Mammary epithelial cell (primary cell): Measurements from ENCODE around the gene KSR2.

Experiments used
- CTCF ChIP-seq, 2 donors: IDR thresholded peaks in 1 of 2; conservative IDR thresholded peaks in 1 of 2; 2 replicates each; pipeline ENCODE4 v1.5.1; 2011 to 2012; ENCODE audit warnings: inconsistent platforms in 2 of 2, low read length in 2 of 2, mild to moderate bottlenecking in 2 of 2, control low read depth in 1 of 2, low read depth in 1 of 2; ENCODE audit not compliant: insufficient read depth in 1 of 2; ENCODE audit errors: extremely low read depth in 1 of 2
- EZH2 ChIP-seq: IDR thresholded peaks from 2 replicates; pipeline ENCODE4 v1.6.1; 2012; ENCODE audit warnings: low read length, inconsistent platforms, borderline replicate concordance

GRCh38 chr12:117643971-117644370 is 324.8 kb downstream of the KSR2 start:
- TF ChIP-seq CTCF (conservative IDR thresholded peaks at IDR 0.05 in 1 of 2, IDR thresholded peaks at IDR 0.05 in 1 of 2; ENCODE audit: extremely low read depth in 1 of 2, insufficient read depth in 1 of 2, low read depth in 1 of 2, low read length in 2 of 2) (no peak), EZH2 (no peak)
